Brain pericyte (primary cell): Measurements from ENCODE around the gene TPX2.
A peak's percentile ranks its signal among the peaks of the same experiment; 100 is the strongest.

Source experiments
- DNase-seq: peaks from one replicate; pipeline ENCODE4 v3.0.0-alpha.2; 2012; ENCODE audit warnings: low read depth, low spot score

Gene TPX2

DNA sequence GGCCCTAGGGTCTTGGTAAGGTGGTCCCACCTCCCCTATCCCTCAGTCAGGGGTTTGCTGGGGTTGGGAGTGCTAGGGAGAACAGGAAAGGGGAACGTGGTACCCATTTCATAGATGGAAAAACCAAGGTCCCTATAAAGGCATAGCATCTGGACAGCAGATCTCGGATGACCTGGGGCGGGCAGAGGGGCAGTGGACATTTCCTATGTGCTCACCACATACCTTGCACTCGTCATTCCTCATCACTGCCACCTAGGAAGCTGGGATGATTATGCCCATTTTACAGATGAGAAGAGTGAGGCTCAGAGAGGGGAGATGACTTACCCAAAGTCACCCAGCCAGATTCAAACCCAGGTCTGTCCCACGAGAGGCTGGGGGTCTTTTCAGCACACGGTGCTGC is 92.1 kb downstream of the TPX2 start:
- no peak for DNase-seq

DNA sequence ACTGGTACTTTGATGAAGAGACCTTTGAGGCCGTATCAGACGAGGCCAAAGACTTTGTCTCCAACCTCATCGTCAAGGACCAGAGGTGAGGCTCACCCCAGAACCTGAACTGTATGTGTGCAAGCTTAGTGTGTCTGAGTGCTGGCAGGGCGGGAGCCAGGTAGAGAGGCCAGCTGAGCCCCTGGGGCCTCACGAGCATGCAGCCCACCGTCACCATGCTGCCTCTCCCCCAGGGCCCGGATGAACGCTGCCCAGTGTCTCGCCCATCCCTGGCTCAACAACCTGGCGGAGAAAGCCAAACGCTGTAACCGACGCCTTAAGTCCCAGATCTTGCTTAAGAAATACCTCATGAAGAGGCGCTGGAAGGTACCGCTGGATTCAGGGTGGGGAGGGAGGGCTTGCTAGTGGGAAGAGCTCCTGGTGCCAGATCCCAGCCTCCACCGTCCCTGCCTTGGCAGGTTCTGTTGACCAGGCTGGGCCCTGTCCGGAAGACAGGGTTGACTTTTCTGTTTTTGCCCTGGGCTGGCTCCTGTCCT is 92.7 kb downstream of the TPX2 start:
- DNase-seq = no peak

- no peak for DNase-seq
Measured at GRCh38 chr20:31833130-31833930, 94.2 kb downstream of the TPX2 start.

DNA sequence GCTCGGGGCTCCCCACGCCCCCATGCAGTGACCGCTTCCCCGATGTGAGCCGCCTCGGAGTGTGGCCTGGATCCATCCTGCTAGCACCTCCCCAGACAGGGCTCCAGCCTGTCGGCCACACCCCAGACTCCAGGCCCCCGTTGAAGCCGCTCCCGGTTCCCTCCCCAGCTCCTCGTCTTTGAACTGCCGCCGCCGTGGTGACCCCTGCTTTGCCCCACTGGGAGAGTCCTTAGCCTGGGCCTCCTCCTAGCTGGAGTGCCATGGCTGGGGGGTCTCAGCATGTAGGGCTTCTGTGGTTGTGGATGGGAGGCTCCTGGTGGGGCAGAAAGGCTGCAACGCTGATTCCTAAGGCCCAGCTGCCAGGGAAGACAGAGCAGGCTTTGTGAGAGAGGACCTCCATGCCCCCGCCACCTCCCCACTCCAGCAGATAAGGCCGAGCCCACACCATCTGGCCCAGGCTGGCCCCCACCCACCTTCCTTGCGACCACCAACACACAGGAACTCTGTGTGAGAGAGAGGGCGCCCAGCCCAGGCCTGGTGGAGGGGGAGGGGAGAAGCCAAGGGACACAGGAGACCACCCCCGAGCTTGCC is 94.9 kb downstream of the TPX2 start:
- no peak for DNase-seq

DNA sequence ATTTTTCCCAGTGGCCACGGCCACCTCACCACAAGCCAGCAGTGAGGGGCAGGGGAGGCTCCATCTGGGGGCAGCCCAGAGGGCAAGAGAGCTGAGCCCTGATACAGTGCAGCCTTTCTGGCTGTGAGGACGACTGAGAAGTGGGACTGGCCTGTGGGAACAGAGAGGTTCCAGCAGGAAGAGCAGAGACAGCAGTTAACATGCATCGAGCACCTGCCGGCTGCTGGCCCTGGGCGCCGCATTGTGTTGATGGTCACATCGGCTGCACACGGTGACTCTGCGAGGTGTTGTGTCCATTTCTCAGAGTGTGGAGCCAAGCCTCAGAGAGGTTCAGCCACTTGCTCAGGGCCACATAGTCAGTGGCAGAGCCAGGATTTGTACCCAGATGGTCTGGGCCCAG is 96.5 kb downstream of the TPX2 start:
- DNase-seq = no peak

- DNase-seq = peak; percentile 74
Measured at GRCh38 chr20:31835977-31836852, 97.1 kb downstream of the TPX2 start.

- DNase-seq = no peak
Measured at GRCh38 chr20:31836853-31837608, 97.9 kb downstream of the TPX2 start.

DNA sequence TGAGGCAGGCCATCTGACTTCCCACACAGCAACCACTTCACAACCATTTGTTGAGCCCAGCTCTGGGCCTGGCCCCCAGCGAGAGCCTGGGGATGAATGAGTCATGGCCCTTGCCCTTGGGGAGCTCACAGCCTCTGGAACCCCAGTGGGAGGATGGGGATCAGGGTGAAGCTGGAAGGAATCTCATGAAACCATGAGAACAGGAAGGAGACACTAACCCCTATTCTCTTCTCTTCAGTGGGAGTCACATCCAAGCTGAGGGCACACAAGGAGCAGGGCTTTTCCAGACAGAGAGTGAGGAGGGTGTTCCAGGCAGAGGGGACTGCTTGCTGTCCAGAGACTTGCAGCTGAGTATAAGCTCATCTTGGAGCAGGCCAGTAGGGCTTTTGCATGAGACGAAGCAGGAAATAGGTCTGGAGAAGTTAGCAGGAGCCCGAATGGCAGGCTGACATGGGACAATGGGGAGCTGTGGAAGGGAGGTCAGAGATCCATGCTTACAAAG is 98.9 kb downstream of the TPX2 start:
- no peak for DNase-seq

- DNase-seq = no peak
Measured at GRCh38 chr20:31838646-31839292, 99.7 kb downstream of the TPX2 start.

DNA sequence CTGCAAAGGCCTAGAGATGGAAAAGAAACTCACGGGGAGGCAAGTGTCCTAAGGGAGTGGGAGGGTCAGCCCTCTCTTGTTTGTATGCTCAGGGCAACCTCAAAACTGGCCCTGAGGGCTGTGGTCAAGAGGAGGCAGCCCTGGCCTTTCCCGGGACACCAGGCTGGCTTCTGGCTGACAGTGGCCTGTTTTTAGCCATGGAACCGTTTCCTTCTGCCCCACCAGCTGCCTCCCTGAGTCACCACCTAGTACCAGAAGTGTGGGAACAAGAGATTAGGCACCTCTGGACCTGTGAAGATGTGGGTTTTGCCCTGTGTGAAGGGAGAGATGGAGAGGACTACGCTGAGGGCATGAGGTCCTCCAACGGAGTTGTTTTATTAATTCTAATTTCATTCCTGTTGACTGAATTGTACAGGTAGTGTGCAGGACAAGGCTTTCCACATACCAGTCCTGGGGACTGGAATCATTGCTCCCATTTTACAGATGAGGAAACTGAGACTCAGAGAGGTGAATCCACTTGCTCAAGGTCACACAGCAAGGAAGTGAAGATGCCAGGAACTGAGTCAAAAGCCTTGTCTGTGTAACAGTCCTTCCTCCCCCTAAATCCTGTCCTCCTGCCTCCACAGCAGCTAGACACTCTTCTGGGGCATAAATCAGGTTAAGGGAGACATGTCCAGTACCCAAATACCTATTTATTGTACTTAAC is 100.8 kb downstream of the TPX2 start:
- no peak for DNase-seq

DNA sequence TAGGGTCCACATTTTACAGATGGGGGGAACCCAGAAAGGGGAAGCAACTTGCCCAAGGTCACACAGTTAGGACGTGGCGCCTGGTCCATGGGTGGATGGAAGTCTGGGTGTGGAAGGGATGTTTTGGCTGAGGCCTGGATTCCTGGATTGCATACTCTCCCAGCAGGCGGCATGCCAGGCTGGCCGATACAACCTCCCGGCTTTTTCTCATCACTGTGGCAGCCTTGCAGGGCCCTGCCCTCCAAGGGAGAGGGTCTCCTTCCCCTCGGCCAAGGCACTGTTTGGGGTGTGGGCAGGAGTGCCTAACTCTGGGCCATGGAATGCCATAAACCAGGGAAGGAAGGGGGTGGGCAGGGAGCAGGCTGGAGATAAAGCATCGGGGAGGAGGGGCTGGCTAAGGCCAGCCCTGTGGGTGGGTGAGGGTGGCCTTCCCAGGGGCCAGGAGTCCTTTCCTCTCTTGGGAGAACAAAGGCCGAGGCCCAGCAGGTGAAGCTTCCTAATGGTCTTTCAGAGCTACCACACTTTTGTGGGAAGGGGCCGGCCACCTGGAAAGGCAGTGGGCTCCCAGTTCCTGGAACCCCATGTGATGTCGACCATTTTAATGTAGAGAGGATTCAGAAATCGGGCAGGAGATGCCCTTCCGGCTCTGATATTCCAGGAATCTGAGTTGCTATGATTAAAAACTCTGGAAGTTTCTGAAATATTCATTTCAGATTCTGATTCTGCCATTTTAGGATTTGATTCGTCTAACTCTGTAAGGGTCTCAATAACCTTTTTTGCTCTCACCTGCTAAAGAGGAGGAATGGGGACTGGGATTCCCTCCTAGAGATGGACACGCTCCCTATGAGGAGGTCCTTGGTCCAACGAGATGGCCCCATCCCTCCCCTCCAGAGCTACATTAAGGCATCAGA is 102.1 kb downstream of the TPX2 start:
- no peak for DNase-seq

DNA sequence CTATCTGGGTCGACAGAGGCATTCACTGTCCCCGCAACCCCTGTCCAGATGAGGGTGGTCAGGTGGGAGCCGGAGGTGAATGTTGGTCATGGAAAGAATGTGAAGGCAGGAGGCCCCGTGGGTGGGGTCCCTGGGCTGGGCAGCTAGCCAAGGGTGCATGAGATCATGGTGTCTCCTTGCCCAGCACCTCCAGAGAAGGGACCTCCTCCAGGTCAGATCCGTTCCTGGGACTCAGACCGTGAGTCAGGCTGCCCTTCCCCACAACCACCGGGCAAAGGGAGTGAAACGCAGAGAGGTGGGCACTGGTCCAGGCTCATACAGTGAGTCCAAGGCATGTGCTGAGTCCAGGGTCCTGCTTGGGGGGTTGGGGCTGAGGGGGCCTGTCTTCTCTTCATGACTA is 102.8 kb downstream of the TPX2 start:
- DNase-seq = no peak

GRCh38 chr20:31842471-31843157 is 103.5 kb downstream of the TPX2 start:
- no peak for DNase-seq

DNA sequence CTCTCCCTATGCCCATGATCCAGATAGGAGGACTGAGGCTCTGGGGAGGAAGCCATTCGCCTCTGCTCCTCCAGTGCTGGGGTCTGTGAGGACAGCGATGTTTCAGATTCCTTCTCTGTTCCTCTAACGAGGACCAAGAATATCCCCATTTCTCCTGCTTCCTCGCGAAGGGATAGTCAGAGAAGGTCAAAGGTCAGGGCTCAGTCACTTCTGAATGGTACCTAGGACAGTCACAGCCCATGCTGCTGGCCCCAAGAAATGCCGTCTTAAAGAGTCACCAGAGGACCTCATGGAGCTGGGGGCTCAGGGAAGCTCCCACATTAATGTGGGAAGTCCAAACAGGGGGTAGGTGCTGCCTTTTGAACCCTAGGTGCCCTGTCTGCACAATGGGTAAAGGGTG is 104.2 kb downstream of the TPX2 start:
- no peak for DNase-seq

- DNase-seq = no peak
Measured at GRCh38 chr20:31843881-31844280, 104.8 kb downstream of the TPX2 start.

DNA sequence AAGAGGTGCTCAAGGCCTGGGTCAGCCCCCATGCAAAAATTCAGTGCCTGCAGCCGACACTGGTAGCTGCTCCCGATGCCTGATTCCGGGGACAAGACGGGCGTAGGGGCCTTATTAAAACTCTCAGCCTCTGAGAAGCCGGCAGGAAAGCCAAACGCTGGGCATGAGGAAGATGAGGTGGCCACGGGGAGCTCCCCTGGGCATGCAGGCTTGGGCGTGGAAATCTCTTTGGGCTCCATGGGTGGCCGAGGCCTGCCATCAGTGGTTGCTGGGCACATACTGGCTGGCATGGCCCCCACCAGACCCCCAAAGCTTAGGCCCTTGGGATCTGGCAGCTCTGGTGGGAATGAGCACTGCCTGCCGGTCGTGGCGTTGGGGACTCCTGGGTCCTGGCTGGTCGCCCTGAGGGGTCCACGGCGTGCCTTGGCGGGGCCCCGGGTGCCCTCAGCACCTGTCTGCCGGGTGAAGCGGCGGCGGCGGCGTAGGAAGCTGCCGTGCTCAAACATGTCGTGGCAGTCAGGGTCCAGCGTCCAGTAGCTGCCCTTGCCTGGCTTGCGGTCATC is 105.7 kb downstream of the TPX2 start:
- DNase-seq = no peak

DNA sequence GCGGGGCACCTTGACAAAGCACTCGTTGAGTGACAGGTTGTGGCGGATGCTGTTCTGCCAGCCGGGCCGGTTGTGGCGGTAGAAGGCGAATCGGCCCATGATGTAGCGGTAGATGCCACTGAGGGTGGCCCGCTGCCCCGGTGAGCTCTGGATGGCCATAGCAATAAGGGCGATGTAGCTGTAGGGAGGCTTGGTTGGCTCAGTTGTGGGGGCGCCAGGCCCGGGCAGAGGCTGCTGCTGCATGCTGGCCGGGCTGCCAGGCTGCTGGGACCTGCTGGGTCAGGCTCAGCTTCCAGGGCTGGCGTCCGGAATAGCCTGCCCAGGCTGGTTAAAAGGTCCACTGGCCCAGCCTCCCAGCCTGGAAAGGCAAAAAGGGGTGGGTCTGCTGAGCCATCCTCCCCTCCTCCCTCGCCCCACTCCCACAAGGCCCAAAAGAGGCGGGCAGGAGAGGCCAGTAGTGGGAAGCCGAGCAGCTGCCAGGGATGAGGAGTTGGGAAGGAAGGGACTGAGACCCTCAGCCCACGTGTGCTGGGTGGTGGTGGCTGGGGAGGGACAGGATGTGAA is 106.3 kb downstream of the TPX2 start, which contains the start of gene FOXS1:
TSS of gene FOXS1 (minus strand) at position 305 of the 564 bp plus-strand sequence. CDS start at position 243, 62 bp downstream.
- DNase-seq = no peak

DNA sequence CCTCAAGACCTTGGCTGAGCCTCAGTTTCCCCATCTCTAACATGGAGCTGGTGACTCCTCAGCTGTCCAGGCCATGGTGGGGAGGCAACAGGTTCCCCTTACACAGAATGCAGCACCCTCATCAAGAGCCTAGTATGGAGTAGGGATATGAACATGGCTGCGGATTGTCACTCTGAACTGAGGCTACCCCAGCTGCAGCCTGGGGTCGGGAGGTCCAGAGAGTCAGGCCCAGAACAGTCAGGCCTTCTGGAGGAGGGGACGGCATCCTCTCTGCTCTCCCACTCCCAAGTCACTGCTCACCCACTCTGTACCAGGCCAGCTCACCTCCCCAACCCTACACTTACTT is 107.7 kb downstream of the TPX2 start:
- no peak for DNase-seq
